NCI-H2107 (cell line): ENCODE results near the gene RINT1.
"Not testable (repeated sequence)": the region's sequence is repeated elsewhere in the genome, so short reads cannot be mapped to it uniquely, and the experiment has no call there.

ENCODE experiments used
- DNase-seq: peaks from one replicate; lab custom pipeline; 2025; lab: John Stamatoyannopoulos, UW

The RINT1 gene

GRCh38 chr7:105531792-105532671 is at the start of gene RINT1:
Gene RINT1 (plus strand): TSS chr7:105532201. CDS start chr7:105532316, 115 bp downstream.
- DNase-seq, result peak; percentile 85

- no peak for DNase-seq
Measured at GRCh38 chr7:105487579-105488571, 44.1 kb upstream of the RINT1 start.

GRCh38 chr7:105489409-105489808 is 42.6 kb upstream of the RINT1 start:
- no peak for DNase-seq

- no peak for DNase-seq
Measured at GRCh38 chr7:105493196-105493922, 38.6 kb upstream of the RINT1 start.

GRCh38 chr7:105493923-105494315 is 38.1 kb upstream of the RINT1 start:
- DNase-seq, result no peak

- no peak for DNase-seq
Measured at GRCh38 chr7:105496521-105496920, 35.5 kb upstream of the RINT1 start.

GRCh38 chr7:105497016-105497415 is 35.0 kb upstream of the RINT1 start:
- DNase-seq, result peak; percentile 11

GRCh38 chr7:105502173-105502572 is 29.8 kb upstream of the RINT1 start:
- no peak for DNase-seq

GRCh38 chr7:105512415-105512814 is 19.6 kb upstream of the RINT1 start:
- no peak for DNase-seq

GRCh38 chr7:105512926-105513526 is 19.0 kb upstream of the RINT1 start:
- DNase-seq, result no peak

- DNase-seq, result not testable (repeated sequence)
Measured at GRCh38 chr7:105515610-105516009, 16.4 kb upstream of the RINT1 start.

- no peak for DNase-seq
Measured at GRCh38 chr7:105519353-105519752, 12.6 kb upstream of the RINT1 start.

- DNase-seq, result not testable (repeated sequence)
Measured at GRCh38 chr7:105520620-105521019, 11.4 kb upstream of the RINT1 start.

- peak; percentile 74 for DNase-seq
Measured at GRCh38 chr7:105521027-105521716, 10.8 kb upstream of the RINT1 start.

- DNase-seq, result peak; percentile 92
Measured at GRCh38 chr7:105521717-105522463, 10.1 kb upstream of the RINT1 start, which contains the start of gene PUS7. Gene PUS7 (minus strand): TSS chr7:105522271. CDS start chr7:105508512, 13,759 bp downstream.

- not testable (repeated sequence) for DNase-seq
Measured at GRCh38 chr7:105524423-105524822, 7.6 kb upstream of the RINT1 start.

- no peak for DNase-seq
Measured at GRCh38 chr7:105524840-105525239, 7.2 kb upstream of the RINT1 start.

- not testable (repeated sequence) for DNase-seq
Measured at GRCh38 chr7:105527737-105528136, 4.3 kb upstream of the RINT1 start.

GRCh38 chr7:105530126-105530525 is 1.9 kb upstream of the RINT1 start:
- no peak for DNase-seq

- DNase-seq, result no peak
Measured at GRCh38 chr7:105530546-105530945, 1.5 kb upstream of the RINT1 start.
